Panc1 (cell line): ENCODE data around the gene SLC39A12. TPM values are rescaled to one million over a fixed set of nuclear protein-coding genes. Genes with fewer than 3 reads are reported as not detected.
A peak's percentile ranks its signal among the peaks of the same experiment; 100 is the strongest.

Experiments used
- ATAC-seq: fragments of 200-7000 bp; cut with Tn5 transposase; 2 replicates; pipeline ENCODE4 v1.9.1; 2020; ENCODE audit warnings: mild to moderate bottlenecking, moderate library complexity
- Bru-seq: library from RNA; stranded (reverse); fragments of 400-500 nt; gene quantifications from one replicate; lab custom pipeline; 2021; lab: Mats Ljungman, UMichigan
- BruChase-seq, 2 experiments: library from RNA; stranded (reverse); fragments of 400-500 nt; gene quantifications; one replicate each; lab custom pipeline; 2021; lab: Mats Ljungman, UMichigan
- BruUV-seq: library from RNA; stranded (reverse); fragments of 400-500 nt; replicated peaks from 2 replicates; lab custom pipeline; 2021; lab: Mats Ljungman, UMichigan
- CTCF ChIA-PET: fragments of 300-600 bp; sonication (Branson Sonifier 250); formaldehyde crosslinking; loops from one replicate; lab custom pipeline; 2022; ENCODE audit warnings: antibody characterized with exemption; lab: Charles Lee
- POLR2A ChIA-PET: fragments of 300-600 bp; sonication (Branson Sonifier 250); formaldehyde crosslinking; loops from one replicate; lab custom pipeline; 2022; ENCODE audit warnings: antibody characterized with exemption; lab: Charles Lee
- DNase-seq: peaks from one replicate; pipeline ENCODE4 v3.0.0-alpha.2; 2010; ENCODE audit warnings: low read depth, low spot score
- H3K27ac ChIP-seq: 2 replicates; pipeline ENCODE4 v1.5.1; 2011; ENCODE audit warnings: mild to moderate bottlenecking, low read length, inconsistent platforms
- H3K27me3 ChIP-seq: fragments of 200-500 bp; sonication (Bioruptor generic); 2 replicates; pipeline ENCODE4 v1.6.0; 2014; ENCODE audit warnings: low read length, inconsistent platforms; ENCODE audit not compliant: control insufficient read depth, insufficient read depth
- H3K36me3 ChIP-seq: fragments of 200-500 bp; sonication (Bioruptor generic); 2 replicates; pipeline ENCODE4 v1.5.1; 2014; ENCODE audit warnings: inconsistent platforms, mild to moderate bottlenecking, low read length, moderate library complexity; ENCODE audit not compliant: control insufficient read depth, insufficient read depth
- H3K4me1 ChIP-seq: 2 replicates; pipeline ENCODE4 v1.5.1; 2011; ENCODE audit warnings: inconsistent platforms, mild to moderate bottlenecking, low read length, moderate library complexity; ENCODE audit not compliant: control insufficient read depth, insufficient read depth
- H3K4me3 ChIP-seq, 2 experiments: 2 replicates each; pipeline ENCODE4 v1.5.1; 2011 to 2012; ENCODE audit warnings: low read depth in 2 of 2, low read length in 2 of 2, mild to moderate bottlenecking in 2 of 2, inconsistent platforms in 1 of 2, moderate library complexity in 1 of 2
- H3K9me3 ChIP-seq: fragments of 200-500 bp; sonication (Bioruptor generic); 2 replicates; pipeline ENCODE4 v1.5.1; 2014; ENCODE audit warnings: low read depth, mild to moderate bottlenecking, inconsistent platforms, low read length, moderate library complexity; ENCODE audit not compliant: control insufficient read depth, insufficient read depth
- POLR2AphosphoS5 ChIP-seq: IDR thresholded peaks from 2 replicates; pipeline ENCODE4 v1.6.1; 2012; ENCODE audit warnings: mild to moderate bottlenecking, low read depth, low read length, moderate library complexity
- SIN3A ChIP-seq: IDR thresholded peaks from 2 replicates; pipeline ENCODE4 v1.6.1; 2012; ENCODE audit warnings: low read depth, mild to moderate bottlenecking, low read length, moderate library complexity, borderline replicate concordance; ENCODE audit not compliant: insufficient read depth
- TCF7L2 ChIP-seq: IDR thresholded peaks from 2 replicates; pipeline ENCODE4 v1.6.1; 2011; ENCODE audit warnings: mild to moderate bottlenecking, low read depth, low read length, inconsistent platforms
- in situ Hi-C: cut with HindIII; loops from 2 replicates; pipeline ENCODE4 v1.10.0; 2016; ENCODE audit warnings: low sequenced_read_pairs, low pct_unique_long_range_greater_than_20kb
- intact Hi-C: fragments of 100-400 bp; cut with micrococcal nuclease; formaldehyde crosslinking; loops from one replicate; pipeline ENCODE4 v1.10.0; 2022; ENCODE audit not compliant: unreplicated experiment
- long read RNA-seq: library from polyadenylated mRNA; unstranded; transcript quantifications from one replicate; pipeline ENCODE4 v2.0.0, GENCODE V29; 2021; ENCODE audit not compliant: unreplicated experiment
- polyA plus RNA-seq: library from polyadenylated mRNA; unstranded; fragments of >200 nt; gene quantifications from one replicate; pipeline ENCODE4 v1.2.1, GENCODE V29; 2012; ENCODE audit warnings: missing spikeins; ENCODE audit not compliant: insufficient read length
- total RNA-seq: library from RNA; stranded (reverse); gene quantifications from one replicate; pipeline ENCODE4 v1.2.1, GENCODE V29; 2021; ENCODE audit not compliant: unreplicated experiment
- TF ChIP-seq, protein P1 (sequence below), 2 experiments: IDR thresholded peaks; 2 replicates each; pipeline ENCODE4 v1.6.1; 2011 to 2012; ENCODE audit warnings: low read depth in 2 of 2, control low read depth in 1 of 2, low read length in 1 of 2, mild to moderate bottlenecking in 1 of 2, moderate library complexity in 1 of 2; ENCODE audit not compliant: insufficient read depth in 1 of 2
- TF ChIP-seq, protein P2 (sequence below): fragments of 450-650 bp; IDR thresholded peaks from 2 replicates; pipeline ENCODE4 v1.5.1; 2017; ENCODE audit warnings: mild to moderate bottlenecking

Gene SLC39A12
- total RNA-seq = not detected
- polyA plus RNA-seq = not detected
- percentile 5 among the genes with signal in this experiment for Bru-seq, nascent RNA
- BruChase-seq, experiment 1, labeled RNA remaining after a 2-hour chase = percentile 5 among the genes with signal in this experiment
- percentile 4 among the genes with signal in this experiment for BruChase-seq, experiment 2, labeled RNA remaining after a 6-hour chase
- long read RNA-seq = 0 reads

DNA sequence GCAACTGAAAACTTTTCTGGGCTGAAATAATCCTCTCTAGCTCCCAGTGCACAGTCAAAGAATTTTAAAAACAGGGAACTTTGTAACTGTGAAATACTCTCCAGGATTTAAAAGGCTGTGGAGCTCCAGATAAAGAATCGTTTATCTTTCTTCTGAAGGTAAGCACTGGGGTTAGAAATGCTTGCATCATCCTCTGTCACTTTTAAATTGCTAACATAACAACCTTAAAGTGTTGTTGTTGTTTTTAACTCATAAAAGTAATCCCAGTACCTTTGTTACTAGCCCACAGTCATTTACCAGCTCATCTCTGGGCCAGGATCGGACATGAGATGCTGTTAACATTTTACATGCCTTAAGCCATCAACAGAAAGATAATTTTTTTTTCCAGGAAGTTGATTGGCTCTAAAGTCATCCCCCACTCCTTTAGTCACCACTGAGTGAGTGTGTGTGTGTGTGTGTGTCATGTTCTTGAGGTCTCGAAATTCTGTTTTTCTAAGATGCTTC, at the start of gene SLC39A12:
TSS of gene SLC39A12 (plus strand) at position 51 of the 504 bp plus-strand sequence. CDS start 1,359 bp downstream, outside the sequence.
- Histone ChIP-seq H3K27ac (no peak within 1 kb of the TSS), H3K27me3 (no peaks in the 10 kb centered on the region), H3K4me3 (no peak within 1 kb of the TSS), H3K9me3 (no peaks in the 10 kb centered on the region), H3K4me1 (no peaks in the 10 kb centered on the region), H3K36me3 (no peaks in the 10 kb centered on the region)
- no TSS peak for BruUV-seq
- intact Hi-C loops = no loop called here
- ChIA-PET POLR2A (no interaction called here), CTCF (no interaction called here)
- DNase-seq = no peak
- ATAC-seq = no peak
- in situ Hi-C loops = no loop called here
- TF ChIP-seq, protein P1, sequence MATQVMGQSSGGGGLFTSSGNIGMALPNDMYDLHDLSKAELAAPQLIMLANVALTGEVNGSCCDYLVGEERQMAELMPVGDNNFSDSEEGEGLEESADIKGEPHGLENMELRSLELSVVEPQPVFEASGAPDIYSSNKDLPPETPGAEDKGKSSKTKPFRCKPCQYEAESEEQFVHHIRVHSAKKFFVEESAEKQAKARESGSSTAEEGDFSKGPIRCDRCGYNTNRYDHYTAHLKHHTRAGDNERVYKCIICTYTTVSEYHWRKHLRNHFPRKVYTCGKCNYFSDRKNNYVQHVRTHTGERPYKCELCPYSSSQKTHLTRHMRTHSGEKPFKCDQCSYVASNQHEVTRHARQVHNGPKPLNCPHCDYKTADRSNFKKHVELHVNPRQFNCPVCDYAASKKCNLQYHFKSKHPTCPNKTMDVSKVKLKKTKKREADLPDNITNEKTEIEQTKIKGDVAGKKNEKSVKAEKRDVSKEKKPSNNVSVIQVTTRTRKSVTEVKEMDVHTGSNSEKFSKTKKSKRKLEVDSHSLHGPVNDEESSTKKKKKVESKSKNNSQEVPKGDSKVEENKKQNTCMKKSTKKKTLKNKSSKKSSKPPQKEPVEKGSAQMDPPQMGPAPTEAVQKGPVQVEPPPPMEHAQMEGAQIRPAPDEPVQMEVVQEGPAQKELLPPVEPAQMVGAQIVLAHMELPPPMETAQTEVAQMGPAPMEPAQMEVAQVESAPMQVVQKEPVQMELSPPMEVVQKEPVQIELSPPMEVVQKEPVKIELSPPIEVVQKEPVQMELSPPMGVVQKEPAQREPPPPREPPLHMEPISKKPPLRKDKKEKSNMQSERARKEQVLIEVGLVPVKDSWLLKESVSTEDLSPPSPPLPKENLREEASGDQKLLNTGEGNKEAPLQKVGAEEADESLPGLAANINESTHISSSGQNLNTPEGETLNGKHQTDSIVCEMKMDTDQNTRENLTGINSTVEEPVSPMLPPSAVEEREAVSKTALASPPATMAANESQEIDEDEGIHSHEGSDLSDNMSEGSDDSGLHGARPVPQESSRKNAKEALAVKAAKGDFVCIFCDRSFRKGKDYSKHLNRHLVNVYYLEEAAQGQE (IDR thresholded peaks at IDR 0.05; ENCODE audit: insufficient read depth in 1 of 2, low read depth in 2 of 2, low read length in 1 of 2) = no peak
- TF ChIP-seq TCF7L2 = no peak
- no peak for TF ChIP-seq POLR2AphosphoS5
- TF ChIP-seq, protein P2, sequence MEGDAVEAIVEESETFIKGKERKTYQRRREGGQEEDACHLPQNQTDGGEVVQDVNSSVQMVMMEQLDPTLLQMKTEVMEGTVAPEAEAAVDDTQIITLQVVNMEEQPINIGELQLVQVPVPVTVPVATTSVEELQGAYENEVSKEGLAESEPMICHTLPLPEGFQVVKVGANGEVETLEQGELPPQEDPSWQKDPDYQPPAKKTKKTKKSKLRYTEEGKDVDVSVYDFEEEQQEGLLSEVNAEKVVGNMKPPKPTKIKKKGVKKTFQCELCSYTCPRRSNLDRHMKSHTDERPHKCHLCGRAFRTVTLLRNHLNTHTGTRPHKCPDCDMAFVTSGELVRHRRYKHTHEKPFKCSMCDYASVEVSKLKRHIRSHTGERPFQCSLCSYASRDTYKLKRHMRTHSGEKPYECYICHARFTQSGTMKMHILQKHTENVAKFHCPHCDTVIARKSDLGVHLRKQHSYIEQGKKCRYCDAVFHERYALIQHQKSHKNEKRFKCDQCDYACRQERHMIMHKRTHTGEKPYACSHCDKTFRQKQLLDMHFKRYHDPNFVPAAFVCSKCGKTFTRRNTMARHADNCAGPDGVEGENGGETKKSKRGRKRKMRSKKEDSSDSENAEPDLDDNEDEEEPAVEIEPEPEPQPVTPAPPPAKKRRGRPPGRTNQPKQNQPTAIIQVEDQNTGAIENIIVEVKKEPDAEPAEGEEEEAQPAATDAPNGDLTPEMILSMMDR = no peak
- TF ChIP-seq SIN3A = no peak

DNA sequence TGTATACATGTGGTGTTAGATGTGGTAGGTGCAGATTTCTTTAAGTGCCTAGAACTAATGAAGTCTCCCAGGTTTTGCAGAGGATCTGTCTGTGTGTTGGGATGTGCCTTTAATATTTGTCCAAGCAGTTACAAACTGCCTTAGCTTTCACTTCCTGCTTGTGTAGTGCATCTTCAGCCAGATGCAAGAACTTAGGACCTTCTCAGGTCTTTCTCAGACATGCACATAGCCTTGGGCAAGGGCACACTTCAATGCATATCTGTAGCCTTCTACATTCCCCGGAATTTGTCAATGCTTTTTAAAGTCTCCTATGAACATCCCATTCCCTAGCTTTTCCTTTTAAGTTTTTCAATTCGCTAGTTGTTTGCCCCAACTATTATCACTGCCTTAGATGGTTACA, 47.2 kb upstream of the SLC39A12 start:
- no peaks in the 10 kb centered on the region for H3K9me3 ChIP-seq
- no peaks in the 10 kb centered on the region for H3K4me1 ChIP-seq
- no TSS peak for BruUV-seq
- H3K4me3 ChIP-seq = no peak overlapping the region
- DNase-seq (no peak), ATAC-seq (no peak)
- H3K27me3 ChIP-seq = peaks cover 2% of the 10 kb centered on the region; the same call in 1 of the 2 replicates
- no peaks in the 10 kb centered on the region for H3K36me3 ChIP-seq
- intact Hi-C loops = no loop called here
- TF ChIP-seq, protein P2 = no peak
- TF ChIP-seq TCF7L2 (no peak), POLR2AphosphoS5 (no peak), SIN3A (no peak)
- TF ChIP-seq, protein P1 (IDR thresholded peaks at IDR 0.05; ENCODE audit: insufficient read depth in 1 of 2, low read depth in 2 of 2, low read length in 1 of 2) = no peak
- in situ Hi-C loops = no loop called here
- POLR2A ChIA-PET = no interaction called here
- CTCF ChIA-PET = no interaction called here
- H3K27ac ChIP-seq = no peak overlapping the region
